ENCODE measurements around the gene ATP6V1C2. TPM values are rescaled to one million over a fixed set of nuclear protein-coding genes. Genes with fewer than 3 reads are reported as not detected.

Gene ATP6V1C2
- total RNA-seq, 1 donor from 2014 or later: not detected

GRCh38 chr2:10755621-10756020 is 34.2 kb downstream of the ATP6V1C2 start:
- TF ChIP-seq, protein P1, sequence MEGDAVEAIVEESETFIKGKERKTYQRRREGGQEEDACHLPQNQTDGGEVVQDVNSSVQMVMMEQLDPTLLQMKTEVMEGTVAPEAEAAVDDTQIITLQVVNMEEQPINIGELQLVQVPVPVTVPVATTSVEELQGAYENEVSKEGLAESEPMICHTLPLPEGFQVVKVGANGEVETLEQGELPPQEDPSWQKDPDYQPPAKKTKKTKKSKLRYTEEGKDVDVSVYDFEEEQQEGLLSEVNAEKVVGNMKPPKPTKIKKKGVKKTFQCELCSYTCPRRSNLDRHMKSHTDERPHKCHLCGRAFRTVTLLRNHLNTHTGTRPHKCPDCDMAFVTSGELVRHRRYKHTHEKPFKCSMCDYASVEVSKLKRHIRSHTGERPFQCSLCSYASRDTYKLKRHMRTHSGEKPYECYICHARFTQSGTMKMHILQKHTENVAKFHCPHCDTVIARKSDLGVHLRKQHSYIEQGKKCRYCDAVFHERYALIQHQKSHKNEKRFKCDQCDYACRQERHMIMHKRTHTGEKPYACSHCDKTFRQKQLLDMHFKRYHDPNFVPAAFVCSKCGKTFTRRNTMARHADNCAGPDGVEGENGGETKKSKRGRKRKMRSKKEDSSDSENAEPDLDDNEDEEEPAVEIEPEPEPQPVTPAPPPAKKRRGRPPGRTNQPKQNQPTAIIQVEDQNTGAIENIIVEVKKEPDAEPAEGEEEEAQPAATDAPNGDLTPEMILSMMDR (IDR thresholded peaks at IDR 0.05): no peak
- DNase-seq (ENCODE audit: low spot score): peak; percentile 41
- peaks cover 5% of the 10 kb centered on the region for H3K27me3 Mint-ChIP-seq (ENCODE audit: low read depth)
- no peaks in the 10 kb centered on the region for H3K36me3 Mint-ChIP-seq (ENCODE audit: low read depth)
- no peak overlapping the region for H3K4me3 Mint-ChIP-seq (ENCODE audit: unreplicated experiment)
- no peaks in the 10 kb centered on the region for H3K9me3 Mint-ChIP-seq (ENCODE audit: low read depth)
- H3K27ac Mint-ChIP-seq (ENCODE audit: unreplicated experiment): no peak overlapping the region
- H3K4me1 Mint-ChIP-seq (ENCODE audit: low read depth): no peaks in the 10 kb centered on the region

DNA sequence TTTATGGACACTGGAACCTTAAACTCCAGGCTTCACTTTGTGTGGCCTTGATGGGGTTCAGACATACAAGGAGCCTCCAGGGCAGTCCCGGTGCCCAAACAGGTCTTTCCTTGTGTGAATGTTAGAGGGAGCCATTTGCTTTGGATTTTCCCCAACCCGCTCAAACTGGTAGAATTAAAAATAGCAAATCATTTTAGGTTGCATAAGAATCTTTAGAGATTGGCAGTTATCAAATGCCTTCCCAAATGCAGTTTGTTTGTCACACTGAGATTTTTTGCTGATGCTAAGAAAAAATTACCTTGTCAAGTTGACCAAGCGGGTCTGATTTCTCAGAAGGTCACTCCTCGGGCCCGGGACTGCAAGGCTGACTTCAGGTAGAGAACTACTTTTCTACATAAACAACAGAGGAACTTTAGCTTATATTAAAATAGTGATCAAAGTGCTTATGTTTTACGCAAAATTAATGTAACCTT is 36.4 kb downstream of the ATP6V1C2 start:
- no peak overlapping the region for H3K4me3 Mint-ChIP-seq (ENCODE audit: unreplicated experiment)

GRCh38 chr2:10759151-10759714 is 37.8 kb downstream of the ATP6V1C2 start:
- Mint-ChIP-seq H3K27me3 (ENCODE audit: low read depth) (no peaks in the 10 kb centered on the region), H3K9me3 (ENCODE audit: low read depth) (no peaks in the 10 kb centered on the region), H3K36me3 (ENCODE audit: low read depth) (no peaks in the 10 kb centered on the region), H3K27ac (ENCODE audit: unreplicated experiment) (no peak overlapping the region), H3K4me3 (ENCODE audit: unreplicated experiment) (no peak overlapping the region), H3K4me1 (ENCODE audit: low read depth) (no peaks in the 10 kb centered on the region)
- DNase-seq (ENCODE audit: low spot score): peak; percentile 72
- TF ChIP-seq, protein P1 (IDR thresholded peaks at IDR 0.05): no peak

More for the DNA sequence above, 36.4 kb downstream of the ATP6V1C2 start:
- DNase-seq (ENCODE audit: low spot score): peak; percentile 30
- no peaks in the 10 kb centered on the region for H3K9me3 Mint-ChIP-seq (ENCODE audit: low read depth)
- no peaks in the 10 kb centered on the region for H3K36me3 Mint-ChIP-seq (ENCODE audit: low read depth)
- no peak overlapping the region for H3K27ac Mint-ChIP-seq (ENCODE audit: unreplicated experiment)
- TF ChIP-seq, protein P1 (IDR thresholded peaks at IDR 0.05): no peak
- no peaks in the 10 kb centered on the region for H3K4me1 Mint-ChIP-seq (ENCODE audit: low read depth)
- no peaks in the 10 kb centered on the region for H3K27me3 Mint-ChIP-seq (ENCODE audit: low read depth)

DNA sequence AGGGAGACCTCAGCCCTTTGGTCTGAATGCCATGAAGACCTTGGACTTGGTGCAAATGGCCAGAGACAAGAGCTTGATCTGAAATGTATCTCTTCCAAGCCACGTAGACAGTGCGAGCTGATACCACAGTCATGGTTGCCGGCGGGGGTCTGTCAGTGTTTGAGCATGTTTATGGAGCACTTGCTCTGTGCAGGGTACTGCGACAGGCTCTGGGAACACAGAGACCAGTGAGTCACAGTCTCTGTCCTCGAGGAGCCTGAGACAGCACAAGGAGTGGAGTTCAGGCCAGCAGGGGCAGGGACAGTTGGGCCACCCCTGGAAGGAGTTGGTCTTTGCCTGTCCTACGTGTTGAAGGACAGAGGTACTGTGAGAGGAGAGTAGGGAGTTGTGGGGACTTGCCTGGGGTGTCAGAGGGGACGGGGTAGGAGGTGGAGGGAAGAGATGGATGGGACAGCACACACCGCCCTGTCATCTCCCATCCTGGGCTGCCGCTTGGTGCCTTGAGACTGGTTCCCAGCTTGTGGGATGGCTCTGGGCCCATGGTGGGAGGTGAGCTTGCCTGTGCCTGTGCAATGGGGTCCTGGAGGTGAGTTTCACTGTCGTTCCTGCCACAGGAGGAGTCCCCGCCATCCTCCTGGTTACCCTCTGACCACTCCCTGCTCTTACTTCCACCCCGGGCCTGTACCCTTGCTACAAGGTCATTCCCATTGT is 39.5 kb downstream of the ATP6V1C2 start:
- DNase-seq (ENCODE audit: low spot score): peak; percentile 72
- no peaks in the 10 kb centered on the region for H3K4me1 Mint-ChIP-seq (ENCODE audit: low read depth)
- no peaks in the 10 kb centered on the region for H3K27me3 Mint-ChIP-seq (ENCODE audit: low read depth)
- H3K27ac Mint-ChIP-seq (ENCODE audit: unreplicated experiment): no peak overlapping the region
- H3K9me3 Mint-ChIP-seq (ENCODE audit: low read depth): no peaks in the 10 kb centered on the region
- H3K4me3 Mint-ChIP-seq (ENCODE audit: unreplicated experiment): no peak overlapping the region
- TF ChIP-seq, protein P1 (IDR thresholded peaks at IDR 0.05): no peak
- no peaks in the 10 kb centered on the region for H3K36me3 Mint-ChIP-seq (ENCODE audit: low read depth)

- H3K27me3 Mint-ChIP-seq (ENCODE audit: low read depth): no peaks in the 10 kb centered on the region
- TF ChIP-seq, protein P1 (IDR thresholded peaks at IDR 0.05): no peak
- H3K36me3 Mint-ChIP-seq (ENCODE audit: low read depth): no peaks in the 10 kb centered on the region
- H3K4me3 Mint-ChIP-seq (ENCODE audit: unreplicated experiment): no peak overlapping the region
- H3K9me3 Mint-ChIP-seq (ENCODE audit: low read depth): no peaks in the 10 kb centered on the region
- H3K4me1 Mint-ChIP-seq (ENCODE audit: low read depth): no peaks in the 10 kb centered on the region
- DNase-seq (ENCODE audit: low spot score): peak; percentile 47
- H3K27ac Mint-ChIP-seq (ENCODE audit: unreplicated experiment): no peak overlapping the region
These were observed 40.2 kb downstream of the ATP6V1C2 start for GRCh38 chr2:10761591-10761990.
